ENCODE data around the gene ADI1.

DNA sequence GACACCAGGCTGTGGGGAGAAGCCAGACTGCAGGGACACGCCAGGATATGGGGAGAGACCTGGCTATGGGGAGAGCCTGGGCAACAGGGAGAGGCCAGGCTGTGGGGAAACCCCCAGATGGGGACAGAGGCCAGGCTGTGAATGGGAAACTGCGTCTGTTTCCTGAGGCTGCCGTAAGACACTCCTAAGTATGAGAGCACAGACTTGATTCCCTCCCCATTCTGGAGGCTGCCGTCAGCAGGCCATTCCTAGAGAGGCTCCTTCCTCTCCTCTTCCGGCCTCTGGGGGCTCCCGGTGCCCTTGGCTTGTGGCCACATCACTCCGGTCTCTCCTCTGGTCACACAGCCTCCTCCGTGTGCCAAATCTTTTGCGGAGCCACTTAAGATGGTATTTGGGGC, 32.3 kb downstream of the ADI1 start:
- no peak for TF ChIP-seq CTCF (IDR thresholded peaks at IDR 0.05 in 8 of 11, conservative IDR thresholded peaks at IDR 0.05 in 3 of 11)
- no peak for TF ChIP-seq POLR2A (IDR thresholded peaks at IDR 0.05)
- no peak for TF ChIP-seq POLR2AphosphoS5 (IDR thresholded peaks at IDR 0.05)

Data from spleen (tissue), 7 donors.